Measurements from ENCODE around the gene ATCAY. TPM values are rescaled to one million over a fixed set of nuclear protein-coding genes. Genes with fewer than 3 reads are reported as not detected.
"Not testable (repeated sequence)": the region's sequence is repeated elsewhere in the genome, so short reads cannot be mapped to it uniquely, and the experiment has no call there.

Gene ATCAY
- total RNA-seq, 4 donors from 2014 or later: 0.10 TPM; not detected in 3

DNA sequence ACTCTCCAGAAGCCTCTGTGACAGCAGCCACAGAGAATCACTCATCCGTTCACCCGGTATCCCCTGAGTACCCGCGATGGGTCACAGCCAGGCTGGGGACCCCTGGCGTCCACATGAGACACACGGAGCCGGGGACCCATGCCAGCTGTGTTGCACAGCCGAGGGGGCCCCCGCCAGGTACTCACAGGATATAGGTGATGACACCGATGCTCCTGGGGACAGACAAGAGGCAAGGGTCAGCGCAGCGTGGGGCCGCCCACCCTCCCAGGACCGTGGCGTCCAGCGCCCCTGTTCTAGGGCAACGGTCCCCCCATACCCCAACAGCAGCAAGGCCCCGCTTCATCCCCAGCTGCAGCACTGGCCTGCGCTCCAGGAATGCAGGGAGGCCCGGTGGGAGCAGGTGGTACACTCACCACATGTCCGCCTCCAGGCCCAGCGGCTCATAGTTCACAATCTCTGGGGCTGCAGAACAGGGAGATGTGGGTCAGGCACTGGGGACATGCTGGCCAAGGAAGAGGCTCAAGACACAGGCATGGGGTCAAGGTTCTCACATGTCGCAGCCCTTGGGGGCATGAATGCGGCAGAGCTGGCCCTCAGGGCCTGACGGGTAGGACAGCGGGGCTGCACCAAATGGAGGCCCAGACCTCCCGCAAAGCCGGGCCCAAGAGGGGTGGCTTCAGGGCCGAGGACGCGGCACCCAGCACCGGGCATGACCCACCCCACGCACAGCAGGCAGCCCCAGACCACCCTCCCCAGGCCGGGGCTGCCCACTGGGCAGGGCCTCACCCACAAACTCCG, 83.2 kb downstream of the ATCAY start:
- DNase-seq: no peak
- TF ChIP-seq, protein P1, sequence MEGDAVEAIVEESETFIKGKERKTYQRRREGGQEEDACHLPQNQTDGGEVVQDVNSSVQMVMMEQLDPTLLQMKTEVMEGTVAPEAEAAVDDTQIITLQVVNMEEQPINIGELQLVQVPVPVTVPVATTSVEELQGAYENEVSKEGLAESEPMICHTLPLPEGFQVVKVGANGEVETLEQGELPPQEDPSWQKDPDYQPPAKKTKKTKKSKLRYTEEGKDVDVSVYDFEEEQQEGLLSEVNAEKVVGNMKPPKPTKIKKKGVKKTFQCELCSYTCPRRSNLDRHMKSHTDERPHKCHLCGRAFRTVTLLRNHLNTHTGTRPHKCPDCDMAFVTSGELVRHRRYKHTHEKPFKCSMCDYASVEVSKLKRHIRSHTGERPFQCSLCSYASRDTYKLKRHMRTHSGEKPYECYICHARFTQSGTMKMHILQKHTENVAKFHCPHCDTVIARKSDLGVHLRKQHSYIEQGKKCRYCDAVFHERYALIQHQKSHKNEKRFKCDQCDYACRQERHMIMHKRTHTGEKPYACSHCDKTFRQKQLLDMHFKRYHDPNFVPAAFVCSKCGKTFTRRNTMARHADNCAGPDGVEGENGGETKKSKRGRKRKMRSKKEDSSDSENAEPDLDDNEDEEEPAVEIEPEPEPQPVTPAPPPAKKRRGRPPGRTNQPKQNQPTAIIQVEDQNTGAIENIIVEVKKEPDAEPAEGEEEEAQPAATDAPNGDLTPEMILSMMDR (IDR thresholded peaks at IDR 0.05): no peak
- no peak for TF ChIP-seq POLR2A (IDR thresholded peaks at IDR 0.05)
- peaks cover 72 to 86% of the 10 kb centered on the region in 2 donors for H3K36me3 ChIP-seq
- no peak overlapping the region for H3K27ac ChIP-seq
- H3K9me3 ChIP-seq: no peaks in the 10 kb centered on the region
- no peak overlapping the region for H3K4me3 ChIP-seq (replicated peaks in 1 of 3)
- H3K27me3 ChIP-seq: no peaks in the 10 kb centered on the region
- H3K4me1 ChIP-seq: peaks cover 0 to 9% of the 10 kb centered on the region in 2 donors
- WGBS, 2 donors: 92 to 93% methylated on average over 22 to 25 of the region's 35 CpGs
- intact Hi-C loops (cut with DNase I): no loop called here

DNA sequence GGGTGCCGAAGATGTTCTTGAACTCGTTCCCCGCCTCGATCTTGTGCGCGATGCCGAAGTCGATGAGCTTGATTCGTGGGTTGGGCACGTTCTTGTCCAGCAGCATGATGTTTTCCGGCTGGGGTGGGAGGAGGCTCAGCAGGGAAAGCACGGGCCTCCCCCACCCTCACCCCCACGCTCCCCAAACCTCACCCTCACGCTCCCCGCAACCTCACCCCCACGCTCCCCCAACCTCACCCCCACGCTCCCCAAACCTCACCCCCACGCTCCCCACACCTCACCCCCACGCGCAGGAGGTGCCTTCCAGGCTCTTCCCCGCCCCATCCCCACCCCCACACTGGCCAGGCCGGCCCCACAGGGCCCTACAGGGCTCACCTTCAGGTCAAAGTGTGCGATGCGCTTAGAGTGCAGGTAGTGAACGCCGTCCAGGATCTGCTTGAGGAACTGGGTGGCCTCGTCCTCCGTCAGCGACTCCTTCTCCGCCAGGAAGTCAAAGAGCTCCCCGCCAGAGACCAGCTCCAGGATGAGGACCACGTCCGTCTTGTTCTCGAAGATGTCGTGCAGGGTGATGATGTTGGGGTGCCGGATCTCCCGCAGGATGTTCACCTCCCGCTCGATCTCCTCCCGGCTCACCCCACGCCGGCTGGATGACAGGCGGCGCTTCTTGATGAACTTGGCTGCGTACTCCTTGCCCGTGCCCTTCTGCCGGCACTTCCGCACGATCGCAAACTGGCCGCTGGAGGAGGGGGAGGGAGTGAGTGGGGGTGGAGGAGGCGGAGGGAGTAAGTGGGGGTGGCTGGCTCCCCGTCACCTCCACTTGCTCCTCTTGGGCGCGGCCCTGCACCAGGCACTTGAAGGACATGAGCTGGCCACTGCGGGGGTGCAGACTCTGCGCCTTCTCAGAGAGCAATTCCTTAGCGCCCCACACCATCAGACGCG, 84.0 kb downstream of the ATCAY start:
- DNase-seq: no peak
- peaks cover 63 to 77% of the 10 kb centered on the region in 2 donors for H3K36me3 ChIP-seq
- no peak overlapping the region for H3K4me3 ChIP-seq (replicated peaks in 1 of 3)
- H3K4me1 ChIP-seq: peaks cover 6 to 18% of the 10 kb centered on the region in 2 donors
- TF ChIP-seq, protein P1 (IDR thresholded peaks at IDR 0.05): no peak
- no peak for TF ChIP-seq POLR2A (IDR thresholded peaks at IDR 0.05)
- H3K9me3 ChIP-seq: no peaks in the 10 kb centered on the region
- H3K27me3 ChIP-seq: no peaks in the 10 kb centered on the region
- no peak overlapping the region for H3K27ac ChIP-seq
- intact Hi-C loops (cut with DNase I): no loop called here
- 91 to 92% methylated on average over 53 to 58 of the region's 60 CpGs for WGBS, 2 donors

DNA sequence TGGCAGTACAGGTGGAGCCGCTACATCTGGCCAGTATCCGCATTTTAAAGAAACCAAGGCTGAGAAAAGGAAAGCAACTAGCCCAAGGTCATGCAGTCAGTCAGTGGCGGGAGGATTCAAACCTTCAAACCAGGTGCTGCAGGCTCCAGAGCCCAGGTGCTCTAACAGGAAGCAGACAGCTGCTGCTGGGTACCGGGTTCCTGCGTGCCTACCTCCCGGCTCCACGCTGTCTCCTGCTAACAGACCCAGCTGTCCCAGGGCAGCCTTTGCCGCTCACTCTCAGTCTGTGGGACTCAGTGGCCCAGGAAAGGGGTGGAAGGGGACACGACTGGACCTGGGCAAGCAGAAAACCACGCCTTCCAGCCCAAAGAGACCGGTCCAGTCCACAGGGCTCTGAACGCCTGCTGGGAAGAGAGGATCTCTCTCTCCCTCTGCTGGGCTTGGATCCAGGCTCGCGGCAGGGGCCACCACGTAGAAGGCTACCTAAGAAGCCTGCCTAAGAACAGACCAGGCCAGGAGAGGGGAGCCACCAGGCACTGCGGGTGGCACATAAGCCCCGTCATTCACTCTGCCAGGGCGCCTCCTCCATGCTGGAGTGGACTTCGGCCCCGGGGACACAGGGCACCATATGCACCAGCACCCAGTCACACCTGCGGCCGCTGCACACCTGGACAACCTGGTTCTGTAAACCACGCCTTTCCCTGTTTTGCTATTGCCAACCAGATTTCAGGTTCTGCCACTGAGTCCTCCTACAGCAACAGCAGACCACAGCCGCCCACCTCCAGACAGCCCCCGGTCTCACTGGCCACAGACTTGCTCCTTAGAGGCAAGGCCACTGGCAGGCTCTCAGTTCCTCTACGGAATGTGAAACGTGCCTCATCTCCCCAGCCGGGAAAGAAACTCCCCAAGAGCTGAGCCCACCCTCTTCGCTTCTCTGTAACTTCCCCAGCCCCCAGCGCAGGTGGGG, 85.8 kb downstream of the ATCAY start:
- peaks cover 15 to 23% of the 10 kb centered on the region in 2 donors for H3K4me1 ChIP-seq
- H3K4me3 ChIP-seq (replicated peaks in 1 of 3): no peak overlapping the region
- TF ChIP-seq, protein P1 (IDR thresholded peaks at IDR 0.05): no peak
- no peak for TF ChIP-seq POLR2A (IDR thresholded peaks at IDR 0.05)
- no peak overlapping the region for H3K27ac ChIP-seq
- DNase-seq: no peak
- WGBS, 2 donors: 92 to 95% methylated on average over 23 to 28 of the region's 30 CpGs
- H3K36me3 ChIP-seq: peaks cover 46 to 60% of the 10 kb centered on the region in 2 donors
- H3K27me3 ChIP-seq: no peaks in the 10 kb centered on the region
- no peaks in the 10 kb centered on the region for H3K9me3 ChIP-seq
- intact Hi-C loops (cut with DNase I): no loop called here

DNA sequence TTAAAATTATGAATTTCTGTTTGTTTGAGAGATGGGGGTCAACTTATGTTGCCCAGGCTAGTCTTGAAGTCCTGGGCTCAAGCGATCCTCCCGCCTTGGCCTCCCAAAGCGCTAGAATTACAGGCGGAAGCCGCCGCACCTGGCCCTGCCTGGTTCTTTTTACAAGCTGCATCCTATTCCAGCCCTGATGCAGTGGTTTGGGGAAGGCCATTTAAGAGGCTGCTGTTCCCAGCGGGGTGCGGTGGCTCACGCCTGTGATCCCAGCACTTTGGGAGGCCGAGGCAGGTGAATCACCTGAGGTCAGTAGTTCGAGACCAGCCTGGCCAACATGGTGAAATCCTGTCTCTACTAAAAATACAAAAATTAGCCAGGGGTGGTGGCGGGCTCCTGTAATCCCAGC, 87.5 kb downstream of the ATCAY start:
- 94 to 95% methylated on average over 12 of the region's 12 CpGs for WGBS, 2 donors
- H3K4me3 ChIP-seq (replicated peaks in 1 of 3); DNase-seq; H3K27me3 ChIP-seq; H3K9me3 ChIP-seq; intact Hi-C loops (cut with DNase I): not testable (repeated sequence)
- H3K36me3 ChIP-seq: peaks cover 32 to 44% of the 10 kb centered on the region in 2 donors
- peaks cover 15 to 23% of the 10 kb centered on the region in 2 donors for H3K4me1 ChIP-seq
- H3K27ac ChIP-seq: peak overlapping the region; percentile 51 to 90 (median 65)
